ENCODE measurements around the gene RASL10A.

DNA sequence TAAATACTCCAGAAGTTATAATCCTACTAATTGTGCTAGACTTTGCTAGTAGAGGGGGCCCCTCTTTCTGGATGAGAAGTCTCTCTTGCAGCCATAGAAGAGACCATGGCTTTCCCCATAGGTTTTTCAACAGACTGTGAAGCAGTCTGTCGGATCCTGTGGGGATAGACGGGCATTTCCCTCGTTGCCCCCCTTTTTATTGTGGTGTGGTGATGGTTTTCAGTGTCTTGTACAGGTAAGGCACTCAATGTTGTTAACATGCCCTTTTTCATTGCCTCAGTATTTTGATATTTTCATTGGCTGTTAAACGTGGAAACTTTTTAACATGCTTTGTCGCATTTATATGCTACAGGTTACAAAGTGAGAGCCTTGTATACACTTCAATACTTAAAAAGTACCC lies 25.4 kb downstream of the RASL10A start:
- TF ChIP-seq, protein P1, sequence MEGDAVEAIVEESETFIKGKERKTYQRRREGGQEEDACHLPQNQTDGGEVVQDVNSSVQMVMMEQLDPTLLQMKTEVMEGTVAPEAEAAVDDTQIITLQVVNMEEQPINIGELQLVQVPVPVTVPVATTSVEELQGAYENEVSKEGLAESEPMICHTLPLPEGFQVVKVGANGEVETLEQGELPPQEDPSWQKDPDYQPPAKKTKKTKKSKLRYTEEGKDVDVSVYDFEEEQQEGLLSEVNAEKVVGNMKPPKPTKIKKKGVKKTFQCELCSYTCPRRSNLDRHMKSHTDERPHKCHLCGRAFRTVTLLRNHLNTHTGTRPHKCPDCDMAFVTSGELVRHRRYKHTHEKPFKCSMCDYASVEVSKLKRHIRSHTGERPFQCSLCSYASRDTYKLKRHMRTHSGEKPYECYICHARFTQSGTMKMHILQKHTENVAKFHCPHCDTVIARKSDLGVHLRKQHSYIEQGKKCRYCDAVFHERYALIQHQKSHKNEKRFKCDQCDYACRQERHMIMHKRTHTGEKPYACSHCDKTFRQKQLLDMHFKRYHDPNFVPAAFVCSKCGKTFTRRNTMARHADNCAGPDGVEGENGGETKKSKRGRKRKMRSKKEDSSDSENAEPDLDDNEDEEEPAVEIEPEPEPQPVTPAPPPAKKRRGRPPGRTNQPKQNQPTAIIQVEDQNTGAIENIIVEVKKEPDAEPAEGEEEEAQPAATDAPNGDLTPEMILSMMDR (IDR thresholded peaks at IDR 0.05; ENCODE audit: poor library complexity): no peak
- TF ChIP-seq EZH2 (IDR thresholded peaks at IDR 0.05; ENCODE audit: borderline replicate concordance) (no peak), EZH2phosphoT487 (IDR thresholded peaks at IDR 0.05; ENCODE audit: low read depth, severe bottlenecking, unreplicated experiment) (no peak)

Data from hepatocyte (in vitro differentiated cells).